VCaP (cell line): ENCODE results near the gene LPCAT2.
A peak's percentile ranks its signal among the peaks of the same experiment; 100 is the strongest.

Source experiments
- H3K27ac ChIP-seq: fragments of 450-650 bp; 2 replicates; pipeline ENCODE4 v1.5.1; 2017
- TF ChIP-seq, protein P1 (sequence below): fragments of 450-650 bp; conservative IDR thresholded peaks from 2 replicates; pipeline ENCODE4 v1.5.1; 2017; ENCODE audit warnings: mild to moderate bottlenecking, moderate library complexity

LPCAT2 gene

DNA sequence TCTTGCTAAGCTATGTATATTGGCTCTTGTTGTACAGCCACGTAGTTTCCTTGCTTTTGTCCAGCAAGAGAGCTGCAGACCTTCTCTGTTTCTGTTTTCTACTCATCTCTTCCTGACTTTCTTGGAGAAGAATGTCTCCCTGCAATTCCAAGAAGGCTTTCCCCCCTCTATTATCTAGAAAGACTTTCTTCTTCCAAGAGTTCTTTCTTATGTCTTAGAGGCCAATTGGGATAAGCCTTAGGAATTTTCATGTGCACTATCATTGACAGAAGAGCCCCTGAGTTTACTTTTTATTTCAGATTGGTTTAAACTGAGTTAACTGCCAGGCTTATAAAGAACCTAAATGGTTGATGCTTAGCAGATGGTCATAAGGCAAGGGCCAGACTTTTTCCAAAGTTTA, 66.6 kb downstream of the LPCAT2 start:
- TF ChIP-seq, protein P1, sequence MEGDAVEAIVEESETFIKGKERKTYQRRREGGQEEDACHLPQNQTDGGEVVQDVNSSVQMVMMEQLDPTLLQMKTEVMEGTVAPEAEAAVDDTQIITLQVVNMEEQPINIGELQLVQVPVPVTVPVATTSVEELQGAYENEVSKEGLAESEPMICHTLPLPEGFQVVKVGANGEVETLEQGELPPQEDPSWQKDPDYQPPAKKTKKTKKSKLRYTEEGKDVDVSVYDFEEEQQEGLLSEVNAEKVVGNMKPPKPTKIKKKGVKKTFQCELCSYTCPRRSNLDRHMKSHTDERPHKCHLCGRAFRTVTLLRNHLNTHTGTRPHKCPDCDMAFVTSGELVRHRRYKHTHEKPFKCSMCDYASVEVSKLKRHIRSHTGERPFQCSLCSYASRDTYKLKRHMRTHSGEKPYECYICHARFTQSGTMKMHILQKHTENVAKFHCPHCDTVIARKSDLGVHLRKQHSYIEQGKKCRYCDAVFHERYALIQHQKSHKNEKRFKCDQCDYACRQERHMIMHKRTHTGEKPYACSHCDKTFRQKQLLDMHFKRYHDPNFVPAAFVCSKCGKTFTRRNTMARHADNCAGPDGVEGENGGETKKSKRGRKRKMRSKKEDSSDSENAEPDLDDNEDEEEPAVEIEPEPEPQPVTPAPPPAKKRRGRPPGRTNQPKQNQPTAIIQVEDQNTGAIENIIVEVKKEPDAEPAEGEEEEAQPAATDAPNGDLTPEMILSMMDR, result no peak
- H3K27ac ChIP-seq, result no peak overlapping the region

DNA sequence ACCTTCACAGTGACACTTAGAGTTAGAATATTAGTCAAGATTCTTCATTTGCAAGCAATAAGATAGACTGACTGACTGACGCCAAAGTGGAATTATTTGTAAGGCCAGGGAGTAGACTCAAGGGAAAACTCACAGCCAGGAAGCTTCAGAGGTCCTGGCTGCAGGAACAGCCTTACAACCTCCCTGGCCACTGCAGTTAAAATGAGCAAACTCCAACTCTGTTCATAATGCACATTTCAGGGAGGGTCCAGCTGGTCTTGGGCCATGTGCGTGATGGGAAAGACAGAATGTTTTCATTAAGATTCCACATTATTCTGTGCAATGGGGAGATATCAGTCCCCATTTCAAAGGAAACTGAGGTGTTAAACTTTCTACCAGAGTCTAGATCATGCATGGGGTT, 67.5 kb downstream of the LPCAT2 start:
- TF ChIP-seq, protein P1, result no peak

DNA sequence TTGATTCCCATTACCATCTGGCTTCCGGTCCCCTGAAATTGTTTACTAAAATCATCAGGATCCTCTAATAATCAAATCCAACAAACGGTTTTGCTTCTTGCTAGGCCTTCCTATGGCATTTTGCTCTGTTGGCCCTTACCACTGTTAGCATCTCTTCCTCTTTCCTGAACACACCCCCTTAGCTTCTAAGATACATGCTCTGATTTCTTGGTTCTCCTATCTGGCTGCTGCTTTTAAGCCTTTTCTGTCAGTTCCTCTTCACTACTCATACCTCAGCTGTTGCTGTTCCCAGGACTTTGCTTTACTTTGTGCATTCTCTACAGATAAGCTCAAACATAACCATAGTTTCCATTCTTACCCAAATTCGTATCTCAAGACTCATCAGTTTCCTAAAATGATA, 69.0 kb downstream of the LPCAT2 start:
- no peak overlapping the region for H3K27ac ChIP-seq
- TF ChIP-seq, protein P1, result no peak

More for the DNA sequence above, 67.5 kb downstream of the LPCAT2 start:
- no peak overlapping the region for H3K27ac ChIP-seq

DNA sequence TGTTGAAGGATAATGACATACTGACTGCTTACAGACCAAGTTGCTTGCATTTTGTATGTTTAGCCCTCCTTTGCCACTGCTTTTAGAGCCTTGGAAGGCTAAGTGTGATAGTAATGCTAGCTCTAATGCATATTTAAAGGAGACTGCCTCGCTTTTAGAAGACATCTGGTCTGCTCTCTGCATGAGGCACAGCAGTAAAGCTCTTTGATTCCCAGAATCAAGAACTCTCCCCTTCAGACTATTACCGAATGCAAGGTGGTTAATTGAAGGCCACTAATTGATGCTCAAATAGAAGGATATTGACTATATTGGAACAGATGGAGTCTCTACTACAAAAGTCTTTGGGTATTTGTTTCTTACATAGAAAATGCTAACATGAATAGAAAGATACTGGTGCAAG, 76.8 kb downstream of the LPCAT2 start:
- no peak overlapping the region for H3K27ac ChIP-seq
- TF ChIP-seq, protein P1, result no peak

DNA sequence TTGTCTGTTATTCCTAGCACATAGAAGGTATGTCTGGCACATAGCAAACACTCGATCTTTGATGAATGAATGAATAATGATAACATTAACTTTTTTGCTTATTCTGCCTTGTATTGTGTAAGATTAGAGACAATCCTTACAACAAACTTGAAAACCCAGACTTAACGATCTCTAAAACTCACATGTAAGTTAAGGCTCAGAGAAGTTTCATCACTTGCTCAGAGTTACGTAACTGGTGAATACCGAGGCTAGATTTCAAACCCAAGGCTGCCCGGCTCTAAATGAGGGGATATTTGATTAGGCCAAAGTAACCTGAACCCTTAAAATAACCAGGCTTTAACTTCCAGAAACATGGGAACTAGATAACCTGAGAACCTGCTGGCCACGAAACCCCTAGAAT, 79.9 kb downstream of the LPCAT2 start:
- TF ChIP-seq, protein P1, result no peak
- H3K27ac ChIP-seq, result no peak overlapping the region

DNA sequence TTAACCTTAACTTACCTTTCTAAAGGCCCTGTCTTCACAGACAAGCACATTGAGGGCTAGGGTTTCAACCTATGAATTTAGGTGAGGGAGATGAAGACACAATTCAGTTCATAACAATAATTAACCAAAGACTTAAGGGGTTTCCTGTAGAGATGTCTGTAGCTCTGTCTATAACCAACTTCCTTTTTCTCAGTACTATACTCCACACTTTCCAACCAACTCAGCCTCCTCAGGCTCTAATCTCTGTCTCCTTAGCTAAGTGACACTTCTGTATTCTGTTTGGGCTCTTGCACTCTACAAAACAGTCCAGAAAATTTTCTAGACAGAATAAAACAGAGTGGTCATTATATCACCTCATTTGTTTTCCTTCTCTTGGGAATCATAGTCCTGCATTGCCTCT, 83.4 kb downstream of the LPCAT2 start:
- TF ChIP-seq, protein P1, result no peak
- H3K27ac ChIP-seq, result no peak overlapping the region

DNA sequence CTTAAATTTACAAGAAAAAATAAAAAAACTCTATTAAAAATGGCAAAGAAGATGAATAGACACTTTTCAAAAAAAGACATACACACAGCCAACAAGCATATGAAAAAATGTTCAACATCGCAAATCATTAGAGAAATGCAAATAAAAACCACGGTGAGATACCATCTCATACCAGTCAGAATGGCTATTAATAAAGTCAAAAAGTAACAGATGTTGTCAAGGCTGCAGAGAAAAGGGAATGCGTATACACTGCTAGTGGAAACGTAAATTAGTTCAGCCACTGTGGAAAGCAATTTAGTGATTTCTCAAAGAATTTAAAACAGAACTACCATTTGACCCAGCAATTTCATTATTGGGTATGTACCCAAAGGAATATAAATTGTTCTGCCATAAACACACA, 89.1 kb downstream of the LPCAT2 start:
- peak overlapping the region; percentile 15; the same call in 1 of the 2 replicates for H3K27ac ChIP-seq
- TF ChIP-seq, protein P1, result no peak

DNA sequence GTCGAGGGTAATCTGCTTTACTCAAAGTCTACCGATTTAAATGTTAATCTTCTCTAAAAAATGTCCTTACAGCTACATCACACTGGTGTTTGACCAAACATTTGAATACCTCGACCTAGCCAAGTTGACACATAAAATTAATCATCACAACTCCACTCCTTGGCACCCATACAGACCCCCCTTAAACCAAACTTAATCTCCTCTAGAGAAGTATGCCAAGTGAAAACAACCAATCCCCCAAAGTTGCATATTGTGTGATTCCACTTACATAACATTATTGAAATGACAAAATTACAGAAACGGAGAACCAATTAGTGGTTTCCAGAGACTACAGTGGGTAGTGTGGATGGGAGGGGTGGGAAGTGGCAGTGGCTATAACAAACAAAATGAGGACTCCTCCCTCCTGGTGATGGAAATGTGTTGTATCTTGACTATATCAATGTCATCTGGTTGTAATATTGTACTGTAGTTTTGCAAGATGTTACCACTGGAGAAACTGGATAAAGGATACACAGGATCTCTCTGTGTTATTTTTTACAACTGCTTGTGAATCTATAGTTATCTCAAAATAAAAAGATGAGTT, 97.0 kb downstream of the LPCAT2 start:
- no peak overlapping the region for H3K27ac ChIP-seq
- TF ChIP-seq, protein P1, result no peak
